NCI-H510A (cell line): ENCODE data around the gene XAF1.
"Not testable (repeated sequence)": the region's sequence is repeated elsewhere in the genome, so short reads cannot be mapped to it uniquely, and the experiment has no call there.

Source experiments
- DNase-seq: peaks from one replicate; lab custom pipeline; 2025; lab: John Stamatoyannopoulos, UW

The XAF1 gene

DNA sequence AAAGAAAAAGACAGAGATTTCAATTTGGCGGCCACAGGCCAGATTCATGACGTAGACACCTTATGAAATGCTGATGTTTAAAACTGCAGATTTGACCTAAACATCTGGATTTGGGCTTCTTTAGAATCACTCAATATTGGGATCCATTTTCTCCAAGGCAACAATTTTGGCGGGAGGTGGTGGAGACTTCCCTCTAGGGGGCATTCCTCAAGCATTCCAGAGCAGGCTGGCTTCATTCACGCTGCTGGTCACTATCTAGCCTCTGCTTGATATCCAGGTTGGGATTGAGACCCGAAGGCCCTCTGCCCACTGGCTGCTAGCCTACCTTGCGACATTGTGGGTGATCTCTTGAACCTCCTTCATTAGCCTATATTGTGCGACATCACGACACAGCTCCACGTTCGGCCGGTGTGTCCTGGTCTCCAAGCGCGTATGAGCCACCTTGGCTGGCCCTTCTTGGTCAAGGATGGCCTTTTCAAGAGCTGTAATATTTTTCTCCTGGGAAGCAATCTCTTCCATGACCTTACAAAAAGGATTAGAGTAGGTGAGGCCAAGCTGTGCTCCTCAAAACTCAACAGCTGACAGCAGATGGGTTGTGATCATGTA is 44.7 kb downstream of the XAF1 start:
- DNase-seq = no peak

DNA sequence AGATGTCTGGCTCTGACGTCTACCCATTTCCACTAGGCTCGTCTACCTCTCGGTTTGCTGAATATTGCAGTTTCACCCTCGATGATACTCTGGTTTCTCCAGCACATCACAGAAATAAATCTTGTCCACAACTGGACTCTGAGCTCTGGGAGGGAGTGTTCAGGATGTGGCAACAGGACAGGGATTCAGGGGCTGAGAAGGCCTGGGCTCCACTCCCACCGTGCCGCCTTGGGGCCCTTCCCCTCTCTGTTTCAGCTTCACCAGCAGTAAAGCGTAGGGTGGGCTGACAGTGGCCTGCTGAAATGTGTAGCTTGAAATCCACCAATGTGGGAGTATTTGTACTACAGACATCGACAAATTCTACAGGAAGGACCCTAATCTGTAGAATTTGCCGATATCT is 55.7 kb downstream of the XAF1 start:
- DNase-seq = no peak

DNA sequence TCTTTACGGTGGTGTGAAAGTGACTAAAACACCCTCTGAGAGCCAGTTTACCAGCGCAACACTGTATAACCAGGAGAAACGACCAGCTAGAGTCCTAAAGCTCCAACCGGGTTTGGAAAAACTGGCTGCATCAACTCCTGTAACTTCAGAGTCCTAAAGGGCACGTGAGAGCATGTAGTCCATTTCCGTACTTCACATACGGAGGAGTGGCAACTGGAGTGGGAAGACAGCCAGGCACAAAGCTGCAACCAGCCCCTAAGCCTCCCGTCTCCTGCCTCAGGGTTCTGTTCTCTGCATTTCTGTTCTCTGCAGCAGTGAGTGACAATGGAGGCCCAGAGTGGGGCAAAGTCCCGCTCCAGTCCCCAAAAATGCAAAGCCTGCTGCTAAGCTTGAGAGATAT is 56.4 kb downstream of the XAF1 start:
- no peak for DNase-seq

DNA sequence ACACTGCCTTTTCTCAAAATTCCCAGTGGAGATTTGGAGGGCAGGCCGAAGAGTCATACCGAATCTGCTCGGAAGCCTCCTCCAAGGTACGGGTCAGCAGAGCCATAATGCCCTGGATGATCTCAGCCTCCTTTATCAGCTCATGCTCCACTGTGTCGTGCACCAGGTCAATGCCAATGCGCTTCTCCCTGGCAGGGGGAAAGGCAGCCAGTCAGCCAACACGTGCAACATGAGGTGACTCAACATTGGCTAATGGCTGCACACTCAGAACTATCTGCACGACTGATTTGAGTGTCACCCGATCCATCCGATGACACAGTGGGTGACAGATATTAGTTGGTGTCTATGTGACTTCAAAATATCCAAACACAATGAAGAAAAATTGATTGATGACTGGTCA is 59.9 kb downstream of the XAF1 start:
- DNase-seq = no peak

DNA sequence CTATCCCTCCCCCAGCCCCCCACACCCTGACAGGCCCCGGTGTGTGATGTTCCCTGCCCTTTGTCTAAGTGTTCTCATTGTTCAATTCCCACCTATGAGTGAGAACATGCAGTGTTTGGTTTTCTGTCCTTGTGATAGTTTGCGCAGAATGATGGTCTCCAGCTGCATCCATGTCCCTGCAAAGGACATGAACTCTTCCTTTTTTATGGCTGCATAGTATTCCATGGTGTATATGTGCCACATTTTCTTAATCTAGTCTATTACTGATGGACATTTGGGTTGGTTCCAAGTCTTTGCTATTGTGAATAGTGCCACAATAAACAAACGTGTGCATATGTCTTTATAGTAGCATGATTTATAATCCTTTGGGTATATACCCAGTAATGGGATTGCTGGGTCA is 60.5 kb downstream of the XAF1 start:
- not testable (repeated sequence) for DNase-seq

DNA sequence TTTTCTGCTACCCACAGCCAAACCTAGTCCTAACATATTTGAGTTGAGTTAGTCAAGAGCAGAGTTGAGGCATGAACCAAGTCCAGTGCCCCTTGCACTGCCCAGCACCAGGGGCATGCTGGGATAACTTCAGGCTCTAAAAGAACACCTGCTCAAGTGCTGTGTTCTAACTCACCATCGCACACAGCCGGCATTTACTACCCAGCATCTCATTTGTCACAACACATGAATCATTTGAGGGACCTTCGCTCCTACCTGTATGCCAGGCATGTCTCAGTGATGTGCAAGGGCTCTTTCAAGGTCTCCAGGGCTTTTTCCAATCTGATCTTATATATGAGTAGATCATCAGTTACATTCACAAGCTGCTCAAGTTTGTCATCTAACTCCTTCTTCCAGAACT is 63.1 kb downstream of the XAF1 start:
- DNase-seq = no peak

DNA sequence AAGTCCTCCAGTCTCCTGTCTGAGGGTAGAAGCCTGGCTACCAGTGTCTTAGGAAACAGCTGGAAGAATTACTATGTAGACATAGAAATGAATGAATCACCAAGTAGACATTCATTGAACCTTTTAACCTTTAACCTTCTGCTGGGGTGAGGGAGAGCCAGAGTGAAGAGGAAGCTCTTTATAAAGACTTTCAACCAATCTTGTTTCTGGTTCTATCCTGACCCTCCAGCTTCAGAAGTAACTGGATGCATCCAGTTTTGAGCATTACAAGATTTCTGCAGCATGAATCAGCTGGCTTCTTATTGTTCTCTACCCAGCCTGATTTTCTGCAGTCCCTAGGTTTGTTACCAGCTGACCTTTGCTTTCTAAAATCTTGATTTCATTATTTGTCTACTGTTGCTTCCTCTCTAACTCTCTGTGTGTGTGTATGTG is 67.2 kb downstream of the XAF1 start:
- no peak for DNase-seq
